ENCODE results near the gene TTLL13. TPM values are rescaled to one million over a fixed set of nuclear protein-coding genes. Genes with fewer than 3 reads are reported as not detected.
A peak's percentile ranks its signal among the peaks of the same experiment; 100 is the strongest.

Gene TTLL13
- total and polyA plus RNA-seq, 9 of the 15 experiments (the other 6 are each of a cell fraction or from before 2014, with no cell fraction given): 0.05 to 0.24 (median 0.11) TPM; not detected in 1

- TF ChIP-seq, protein P1, sequence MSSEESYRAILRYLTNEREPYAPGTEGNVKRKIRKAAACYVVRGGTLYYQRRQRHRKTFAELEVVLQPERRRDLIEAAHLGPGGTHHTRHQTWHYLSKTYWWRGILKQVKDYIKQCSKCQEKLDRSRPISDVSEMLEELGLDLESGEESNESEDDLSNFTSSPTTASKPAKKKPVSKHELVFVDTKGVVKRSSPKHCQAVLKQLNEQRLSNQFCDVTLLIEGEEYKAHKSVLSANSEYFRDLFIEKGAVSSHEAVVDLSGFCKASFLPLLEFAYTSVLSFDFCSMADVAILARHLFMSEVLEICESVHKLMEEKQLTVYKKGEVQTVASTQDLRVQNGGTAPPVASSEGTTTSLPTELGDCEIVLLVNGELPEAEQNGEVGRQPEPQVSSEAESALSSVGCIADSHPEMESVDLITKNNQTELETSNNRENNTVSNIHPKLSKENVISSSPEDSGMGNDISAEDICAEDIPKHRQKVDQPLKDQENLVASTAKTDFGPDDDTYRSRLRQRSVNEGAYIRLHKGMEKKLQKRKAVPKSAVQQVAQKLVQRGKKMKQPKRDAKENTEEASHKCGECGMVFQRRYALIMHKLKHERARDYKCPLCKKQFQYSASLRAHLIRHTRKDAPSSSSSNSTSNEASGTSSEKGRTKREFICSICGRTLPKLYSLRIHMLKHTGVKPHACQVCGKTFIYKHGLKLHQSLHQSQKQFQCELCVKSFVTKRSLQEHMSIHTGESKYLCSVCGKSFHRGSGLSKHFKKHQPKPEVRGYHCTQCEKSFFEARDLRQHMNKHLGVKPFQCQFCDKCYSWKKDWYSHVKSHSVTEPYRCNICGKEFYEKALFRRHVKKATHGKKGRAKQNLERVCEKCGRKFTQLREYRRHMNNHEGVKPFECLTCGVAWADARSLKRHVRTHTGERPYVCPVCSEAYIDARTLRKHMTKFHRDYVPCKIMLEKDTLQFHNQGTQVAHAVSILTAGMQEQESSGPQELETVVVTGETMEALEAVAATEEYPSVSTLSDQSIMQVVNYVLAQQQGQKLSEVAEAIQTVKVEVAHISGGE (CRISPR knock-in tag; IDR thresholded peaks at IDR 0.05): no peak
- no peak for TF ChIP-seq ZNF696 (CRISPR knock-in tag; conservative IDR thresholded peaks at IDR 0.05)
- TF ChIP-seq ZNF165 (CRISPR knock-in tag; IDR thresholded peaks at IDR 0.05; ENCODE audit: borderline replicate concordance): no peak
- no peak for TF ChIP-seq RBM39 (optimal IDR thresholded peaks at IDR 0.05; ENCODE audit: low read depth, low read length)
- no peak for TF ChIP-seq GABPB2 (CRISPR knock-in tag; conservative IDR thresholded peaks at IDR 0.05)
- no peak for TF ChIP-seq SIRT6 (IDR thresholded peaks at IDR 0.05; ENCODE audit: low read depth, low read length)
- no peak for TF ChIP-seq RBFOX2 (IDR thresholded peaks at IDR 0.05; ENCODE audit: low read depth, low read length)
- TF ChIP-seq ZNF274 (IDR thresholded peaks at IDR 0.05; ENCODE audit: borderline replicate concordance, low read depth, low read length): no peak
- no peak for TF ChIP-seq RFX7 (CRISPR knock-in tag; IDR thresholded peaks at IDR 0.05)
- no peak for TF ChIP-seq ZNF561 (CRISPR knock-in tag; conservative IDR thresholded peaks at IDR 0.05)
- no peak for TF ChIP-seq NFE2 (IDR thresholded peaks at IDR 0.05; ENCODE audit: low read depth)
- no peak for TF ChIP-seq TCF15 (CRISPR knock-in tag; IDR thresholded peaks at IDR 0.05)
- no peak for TF ChIP-seq HOXB6 (CRISPR knock-in tag; IDR thresholded peaks at IDR 0.05; ENCODE audit: borderline replicate concordance)
- no peak for TF ChIP-seq SREBF1 (IDR thresholded peaks at IDR 0.05; ENCODE audit: borderline replicate concordance, low read depth, low read length)
- peak; percentile 88 to 89 for TF ChIP-seq RAD21 (CRISPR knock-in tag; conservative IDR thresholded peaks at IDR 0.05 in 1 of 2, IDR thresholded peaks at IDR 0.05 in 1 of 2)
- TF ChIP-seq ILF3 (IDR thresholded peaks at IDR 0.05; ENCODE audit: borderline replicate concordance): no peak
- no peak for TF ChIP-seq CREBBP (IDR thresholded peaks at IDR 0.05; ENCODE audit: low read depth, low read length)
- no peak for TF ChIP-seq XRCC4 (IDR thresholded peaks at IDR 0.05; ENCODE audit: extremely low read depth, insufficient read depth, insufficient read length)
- no peak for TF ChIP-seq TFAP4 (CRISPR knock-in tag; IDR thresholded peaks at IDR 0.05; ENCODE audit: borderline replicate concordance)
- TF ChIP-seq ARID2 (IDR thresholded peaks at IDR 0.05): 0 out of 2 replicates have a peak, but pooled peaks have one; percentile 51
- no peak for TF ChIP-seq SMARCA5 (IDR thresholded peaks at IDR 0.05)
- no peak for TF ChIP-seq DPF2 (IDR thresholded peaks at IDR 0.05)
- 0 out of 2 replicates have a peak, but pooled peaks have one; percentile 18 for TF ChIP-seq CREM (IDR thresholded peaks at IDR 0.05; ENCODE audit: low read depth)
- TF ChIP-seq, protein P2, sequence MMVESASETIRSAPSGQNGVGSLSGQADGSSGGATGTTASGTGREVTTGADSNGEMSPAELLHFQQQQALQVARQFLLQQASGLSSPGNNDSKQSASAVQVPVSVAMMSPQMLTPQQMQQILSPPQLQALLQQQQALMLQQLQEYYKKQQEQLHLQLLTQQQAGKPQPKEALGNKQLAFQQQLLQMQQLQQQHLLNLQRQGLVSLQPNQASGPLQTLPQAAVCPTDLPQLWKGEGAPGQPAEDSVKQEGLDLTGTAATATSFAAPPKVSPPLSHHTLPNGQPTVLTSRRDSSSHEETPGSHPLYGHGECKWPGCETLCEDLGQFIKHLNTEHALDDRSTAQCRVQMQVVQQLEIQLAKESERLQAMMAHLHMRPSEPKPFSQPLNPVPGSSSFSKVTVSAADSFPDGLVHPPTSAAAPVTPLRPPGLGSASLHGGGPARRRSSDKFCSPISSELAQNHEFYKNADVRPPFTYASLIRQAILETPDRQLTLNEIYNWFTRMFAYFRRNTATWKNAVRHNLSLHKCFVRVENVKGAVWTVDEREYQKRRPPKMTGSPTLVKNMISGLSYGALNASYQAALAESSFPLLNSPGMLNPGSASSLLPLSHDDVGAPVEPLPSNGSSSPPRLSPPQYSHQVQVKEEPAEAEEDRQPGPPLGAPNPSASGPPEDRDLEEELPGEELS (CRISPR knock-in tag; IDR thresholded peaks at IDR 0.05; ENCODE audit: borderline replicate concordance): no peak
Measured at GRCh38 chr15:90286678-90287077, 37.3 kb downstream of the TTLL13 start (continued).

Data from K562 (cell line).